Mucosa of descending colon (tissue), 3 donors: ENCODE data around the gene MTF2. TPM values are rescaled to one million over a fixed set of nuclear protein-coding genes. Genes with fewer than 3 reads are reported as not detected.

Experiments
- ATAC-seq: fragments of 200-7000 bp; cut with Tn5 transposase; one replicate; pipeline ENCODE4 v1.9.1; 2020; ENCODE audit warnings: mild to moderate bottlenecking, moderate library complexity
- DNase-seq, 3 donors: peaks; one replicate each; pipeline ENCODE4 v3.0.0-alpha.2; 2020
- H3K36me3 ChIP-seq: fragments of 200-600 bp; one replicate; pipeline ENCODE4 v1.8.0; 2021; ENCODE audit warnings: low read depth, mild to moderate bottlenecking
- H3K4me1 ChIP-seq: fragments of 200-600 bp; one replicate; pipeline ENCODE4 v1.8.0; 2021; ENCODE audit warnings: low read depth, mild to moderate bottlenecking
- H3K4me3 ChIP-seq: fragments of 200-600 bp; one replicate; pipeline ENCODE4 v1.8.0; 2021; ENCODE audit warnings: mild to moderate bottlenecking
- H3K9me3 ChIP-seq: fragments of 200-600 bp; one replicate; pipeline ENCODE4 v1.8.0; 2021; ENCODE audit warnings: mild to moderate bottlenecking
- intact Hi-C, 2 donors: fragments of 100-400 bp; cut with DNase I in 1 of 2; cut with micrococcal nuclease in 1 of 2; formaldehyde crosslinking; loops; one replicate each; pipeline versions ENCODE4 v1.11.0 to v1.11.1; 2022; cut with DNase I, micrococcal nuclease
- total RNA-seq, 3 donors: library from RNA; stranded (reverse); fragmentation: NEBNext Ultra II Directional in 2 of 3; extraction: Animal tissue kit (Norgen Biotek cat#: 25700) in 2 of 3; gene quantifications; one replicate each; pipeline versions ENCODE4 v1.2.1 to v1.2.4, GENCODE V29; 2021 to 2023
- TF ChIP-seq, protein P1 (sequence below): fragments of 200-600 bp; IDR thresholded peaks from one replicate; pipeline ENCODE4 v1.8.0; 2022; ENCODE audit warnings: antibody characterized with exemption, mild to moderate bottlenecking
- donor health status: DM: no; HTN: no; CAD: no; lungs with moderate emphysema.
- donor health status: DM: no; HTN: no; CAD: no.
- donor health status: DM: no; HTN: yes; CAD: no.

The MTF2 gene
- total RNA-seq, 3 donors from 2014 or later = 22.5 to 32.1 (median 23.6) TPM

DNA sequence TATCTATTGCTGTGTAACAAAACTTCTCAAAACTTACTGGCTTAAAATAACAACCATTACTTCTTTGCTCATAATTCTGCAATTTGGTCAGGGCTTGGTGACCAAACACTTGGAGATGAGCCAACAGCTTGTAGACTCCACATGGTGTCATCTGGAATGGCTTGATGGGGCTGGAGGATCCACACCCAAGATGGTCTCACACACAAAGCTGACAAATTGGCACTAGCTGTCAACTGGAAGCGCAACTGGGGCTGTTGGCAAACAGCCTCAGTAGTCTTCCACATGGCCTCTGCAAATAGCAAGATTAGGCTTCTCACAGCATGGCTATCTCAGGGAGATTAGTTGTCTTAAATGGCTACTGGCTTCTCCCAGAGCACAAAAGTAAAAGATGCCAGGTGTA, 27.1 kb upstream of the MTF2 start:
- ATAC-seq (no peak), DNase-seq (no peak)
- Histone ChIP-seq H3K4me3 (no peak overlapping the region), H3K4me1 (peaks cover 8% of the 10 kb centered on the region), H3K9me3 (no peaks in the 10 kb centered on the region), H3K36me3 (no peaks in the 10 kb centered on the region)
- intact Hi-C loops = no loop called here
- TF ChIP-seq, protein P1, sequence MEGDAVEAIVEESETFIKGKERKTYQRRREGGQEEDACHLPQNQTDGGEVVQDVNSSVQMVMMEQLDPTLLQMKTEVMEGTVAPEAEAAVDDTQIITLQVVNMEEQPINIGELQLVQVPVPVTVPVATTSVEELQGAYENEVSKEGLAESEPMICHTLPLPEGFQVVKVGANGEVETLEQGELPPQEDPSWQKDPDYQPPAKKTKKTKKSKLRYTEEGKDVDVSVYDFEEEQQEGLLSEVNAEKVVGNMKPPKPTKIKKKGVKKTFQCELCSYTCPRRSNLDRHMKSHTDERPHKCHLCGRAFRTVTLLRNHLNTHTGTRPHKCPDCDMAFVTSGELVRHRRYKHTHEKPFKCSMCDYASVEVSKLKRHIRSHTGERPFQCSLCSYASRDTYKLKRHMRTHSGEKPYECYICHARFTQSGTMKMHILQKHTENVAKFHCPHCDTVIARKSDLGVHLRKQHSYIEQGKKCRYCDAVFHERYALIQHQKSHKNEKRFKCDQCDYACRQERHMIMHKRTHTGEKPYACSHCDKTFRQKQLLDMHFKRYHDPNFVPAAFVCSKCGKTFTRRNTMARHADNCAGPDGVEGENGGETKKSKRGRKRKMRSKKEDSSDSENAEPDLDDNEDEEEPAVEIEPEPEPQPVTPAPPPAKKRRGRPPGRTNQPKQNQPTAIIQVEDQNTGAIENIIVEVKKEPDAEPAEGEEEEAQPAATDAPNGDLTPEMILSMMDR = no peak

DNA sequence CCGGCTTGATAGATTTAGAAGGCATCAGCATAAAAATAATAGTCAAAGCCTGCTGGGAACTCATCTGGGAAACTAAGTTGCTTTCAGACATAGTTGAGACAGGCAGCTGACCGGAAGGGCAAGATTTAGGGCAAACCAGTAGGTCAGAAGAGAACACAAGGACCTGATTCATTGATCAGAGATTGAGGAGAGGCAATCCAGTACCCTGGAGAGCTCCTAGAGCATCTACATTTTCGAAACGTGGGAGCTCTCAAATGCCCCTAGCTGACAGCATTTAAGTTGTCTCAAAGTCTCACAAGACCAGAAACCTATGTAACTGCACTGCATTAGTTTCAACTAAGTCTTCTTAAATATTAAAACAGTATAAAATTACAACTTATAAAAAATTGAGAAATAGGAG, 22.9 kb upstream of the MTF2 start:
- Histone ChIP-seq H3K4me1 (no peaks in the 10 kb centered on the region), H3K9me3 (no peaks in the 10 kb centered on the region), H3K36me3 (no peaks in the 10 kb centered on the region), H3K4me3 (no peak overlapping the region)
- ATAC-seq (no peak), DNase-seq (peak in 1 of 3 donors; percentile 17)
- intact Hi-C loops = no loop called here
- TF ChIP-seq, protein P1 = no peak

DNA sequence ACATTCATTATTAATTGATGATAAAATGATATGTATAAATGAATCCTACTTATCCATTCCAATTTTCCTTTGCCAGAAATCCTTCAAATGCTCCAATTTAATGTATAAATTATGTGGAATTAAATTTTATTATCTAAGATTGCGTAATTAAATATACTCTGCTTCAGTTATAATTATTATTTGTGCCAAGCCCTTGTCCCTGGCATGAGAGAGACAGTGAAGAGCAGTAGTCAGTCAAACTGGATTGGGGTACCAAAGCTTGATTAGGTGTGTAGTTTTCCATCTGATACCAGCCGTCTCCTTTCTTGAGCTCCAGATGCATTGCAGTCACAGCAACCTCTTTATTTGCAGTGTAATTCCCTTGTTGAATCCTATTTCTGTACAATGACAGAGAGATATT, 22.4 kb upstream of the MTF2 start:
- Histone ChIP-seq H3K4me1 (no peaks in the 10 kb centered on the region), H3K4me3 (no peak overlapping the region), H3K36me3 (no peaks in the 10 kb centered on the region), H3K9me3 (no peaks in the 10 kb centered on the region)
- DNase-seq (no peak), ATAC-seq (no peak)
- intact Hi-C loops = no loop called here
- TF ChIP-seq, protein P1 = no peak

DNA sequence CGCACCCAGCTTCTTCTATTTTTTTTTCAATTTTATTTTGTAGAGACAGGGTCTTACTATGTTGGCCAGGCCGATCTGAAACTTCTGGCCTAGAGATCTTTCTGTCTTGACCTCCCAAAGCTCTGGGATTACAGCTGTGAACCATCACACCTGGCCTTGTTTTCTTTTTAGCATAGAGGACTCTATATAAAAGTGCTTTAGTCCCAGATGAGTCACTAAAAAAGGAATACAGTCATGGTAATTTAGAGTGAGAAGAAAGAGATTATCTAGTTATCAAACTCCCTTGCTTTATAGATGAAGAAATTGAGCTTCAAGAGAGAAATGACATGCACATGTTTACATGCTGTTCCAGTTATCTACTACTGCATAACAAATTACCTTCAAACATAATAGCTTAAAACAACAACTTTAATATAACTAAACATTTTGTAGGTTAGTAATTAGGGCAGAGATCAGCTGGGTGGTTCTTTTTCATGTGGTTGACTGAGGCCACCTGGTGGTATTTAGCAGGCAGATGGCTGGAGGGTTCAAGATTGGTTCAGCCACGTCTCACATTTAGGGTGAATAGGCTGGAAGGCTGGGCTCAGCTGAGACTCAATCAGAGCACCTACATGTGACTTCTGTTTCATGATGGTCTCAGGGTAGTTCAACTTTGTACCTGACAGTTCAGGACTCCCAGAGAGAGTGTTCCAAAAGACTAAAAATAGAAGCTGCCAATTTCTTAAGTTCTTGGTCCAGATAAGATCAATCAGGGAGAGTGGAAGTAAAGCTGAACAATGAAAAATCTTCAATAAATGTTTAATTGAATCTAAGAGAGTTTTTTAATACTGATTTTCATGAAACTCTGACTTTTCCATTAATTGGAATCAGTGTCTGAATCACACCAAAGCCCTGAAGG, 16.9 kb upstream of the MTF2 start:
- intact Hi-C loops = loop anchor here in 1 of 2 donors (5.0 kb wide), 1 partner anchor 40 kb away; no protein-coding TSS in a partner anchor
- H3K4me3 ChIP-seq = no peak overlapping the region
- ATAC-seq = peak; percentile 81

DNA sequence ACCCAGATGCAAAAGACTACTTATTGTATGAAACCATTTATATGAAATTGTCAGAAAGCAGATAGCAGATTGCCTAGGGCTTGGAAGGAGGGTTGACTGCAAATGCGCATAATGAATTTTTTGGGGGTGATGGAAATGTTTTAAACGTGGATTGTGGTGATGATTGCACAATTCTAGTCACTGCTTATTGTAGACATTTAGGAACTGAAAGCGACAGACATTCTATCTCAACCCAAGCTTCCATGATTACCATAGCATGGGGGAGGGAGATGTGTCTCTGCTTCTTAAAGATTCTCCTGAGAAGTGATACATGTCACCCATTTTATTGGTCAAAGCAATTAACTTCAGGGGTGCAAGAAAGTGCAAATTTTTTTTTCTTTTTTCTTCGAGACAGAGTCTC, 2.8 kb upstream of the MTF2 start:
- Histone ChIP-seq H3K36me3 (no peaks in the 10 kb centered on the region), H3K9me3 (no peaks in the 10 kb centered on the region), H3K4me3 (no peak overlapping the region), H3K4me1 (peaks cover 25% of the 10 kb centered on the region)
- intact Hi-C loops = no loop called here
- TF ChIP-seq, protein P1 = no peak
- no peak for ATAC-seq
- DNase-seq = no peak

More for the DNA sequence above, 16.9 kb upstream of the MTF2 start:
- H3K4me1 ChIP-seq = no peaks in the 10 kb centered on the region
- DNase-seq = peak in 1 of 3 donors; percentile 72
- H3K9me3 ChIP-seq = no peaks in the 10 kb centered on the region
- TF ChIP-seq, protein P1 = peak; percentile 21
- no peaks in the 10 kb centered on the region for H3K36me3 ChIP-seq
